ENCODE results near the gene ANAPC1. TPM values are rescaled to one million over a fixed set of nuclear protein-coding genes. Genes with fewer than 3 reads are reported as not detected.
A peak's percentile ranks its signal among the peaks of the same experiment; 100 is the strongest.

The ANAPC1 gene
- total RNA-seq, result 10 to 100 TPM; 45.0 to 52.8 (median 49.5) TPM

DNA sequence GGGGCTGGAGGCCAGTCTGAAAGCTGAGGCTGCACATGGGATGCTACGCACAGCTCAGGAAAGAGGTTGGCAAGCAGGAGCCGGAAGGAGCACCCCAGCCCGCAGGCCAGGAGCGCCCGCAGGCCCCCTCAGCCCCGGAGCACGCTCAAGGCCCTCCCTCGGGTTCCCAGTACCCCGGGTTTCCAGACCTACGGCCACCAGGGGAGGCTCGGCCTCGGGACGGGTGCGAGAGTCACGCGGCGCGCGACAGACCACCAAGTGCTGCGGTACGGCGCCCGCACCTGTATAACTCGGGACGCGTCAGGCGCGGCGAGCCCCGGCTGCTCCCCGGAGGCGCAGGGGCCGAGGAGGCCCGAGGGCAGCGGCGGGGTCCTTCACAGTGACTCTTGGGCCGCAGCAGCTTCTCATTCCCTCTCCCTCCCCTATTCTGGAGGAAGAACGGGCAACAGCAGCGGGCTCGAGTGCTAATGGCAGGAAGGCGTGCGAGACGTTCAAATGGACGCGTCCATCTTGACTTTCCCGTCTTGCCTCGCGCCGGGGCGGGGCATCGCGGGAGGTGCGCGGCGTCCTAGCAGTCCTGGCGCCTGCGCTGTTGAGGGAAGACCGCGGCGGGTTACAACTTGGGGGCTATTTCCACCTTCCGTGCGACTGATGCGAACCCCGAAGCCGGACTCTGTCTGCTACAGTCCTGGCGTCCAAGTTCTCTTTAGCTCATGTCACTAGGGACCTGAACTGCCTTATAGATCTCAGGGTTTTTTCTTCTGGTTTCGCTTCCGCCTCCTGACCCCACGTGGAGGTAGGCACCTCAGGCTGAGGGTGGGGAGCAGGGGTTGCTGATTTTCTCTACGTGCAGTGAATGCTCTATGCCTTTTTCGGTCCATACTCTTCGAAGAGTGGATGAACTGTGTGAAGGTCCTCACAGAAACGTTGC lies at the start of gene ANAPC1:
ANAPC1 (minus strand) TSS at position 533 of the 931 bp plus-strand sequence. CDS start 3,368 bp downstream, outside the sequence.
- no peaks in the 10 kb centered on the region for H3K36me3 ChIP-seq
- H3K9me3 ChIP-seq, result no peaks in the 10 kb centered on the region
- intact Hi-C loops (cut with DNase I; ENCODE audit: low total_unique reads), result no loop called here
- peak within 1 kb of the TSS; percentile 73 to 99 (median 94) for H3K4me3 ChIP-seq
- no peaks in the 10 kb centered on the region for H3K27me3 ChIP-seq
- DNase-seq (ENCODE audit: low spot score in 2 of 2), result peak; percentile 59 to 78
- TF ChIP-seq CTCF (IDR thresholded peaks at IDR 0.05) (no peak), POLR2A (IDR thresholded peaks at IDR 0.05) (no peak), POLR2AphosphoS5 (IDR thresholded peaks at IDR 0.05) (peak; percentile 45 to 64 (median 64))
- H3K27ac ChIP-seq, result peak within 1 kb of the TSS; percentile 88 to 90
- no peaks in the 10 kb centered on the region for H3K4me1 ChIP-seq

- intact Hi-C loops (cut with DNase I; ENCODE audit: low total_unique reads), result no loop called here
- H3K4me1 ChIP-seq, result no peaks in the 10 kb centered on the region
- no peak overlapping the region for H3K4me3 ChIP-seq
- H3K9me3 ChIP-seq, result no peaks in the 10 kb centered on the region
- DNase-seq (ENCODE audit: low spot score in 2 of 2), result no peak
- no peak overlapping the region for H3K27ac ChIP-seq
- H3K27me3 ChIP-seq, result no peaks in the 10 kb centered on the region
- no peaks in the 10 kb centered on the region for H3K36me3 ChIP-seq
- no peak for TF ChIP-seq CTCF (IDR thresholded peaks at IDR 0.05)
- TF ChIP-seq POLR2AphosphoS5 (IDR thresholded peaks at IDR 0.05), result no peak
- no peak for TF ChIP-seq POLR2A (IDR thresholded peaks at IDR 0.05)
Measured at GRCh38 chr2:111932841-111933291, 48.9 kb upstream of the ANAPC1 start.

GRCh38 chr2:111930875-111931274 lies 46.9 kb upstream of the ANAPC1 start:
- no peaks in the 10 kb centered on the region for H3K4me1 ChIP-seq
- DNase-seq (ENCODE audit: low spot score in 2 of 2), result no peak
- no peaks in the 10 kb centered on the region for H3K9me3 ChIP-seq
- no peaks in the 10 kb centered on the region for H3K27me3 ChIP-seq
- TF ChIP-seq POLR2A (IDR thresholded peaks at IDR 0.05) (no peak), CTCF (IDR thresholded peaks at IDR 0.05) (no peak), POLR2AphosphoS5 (IDR thresholded peaks at IDR 0.05) (no peak)
- no peak overlapping the region for H3K4me3 ChIP-seq
- intact Hi-C loops (cut with DNase I; ENCODE audit: low total_unique reads), result no loop called here
- no peaks in the 10 kb centered on the region for H3K36me3 ChIP-seq
- H3K27ac ChIP-seq, result peak overlapping the region; percentile 5 to 18

DNA sequence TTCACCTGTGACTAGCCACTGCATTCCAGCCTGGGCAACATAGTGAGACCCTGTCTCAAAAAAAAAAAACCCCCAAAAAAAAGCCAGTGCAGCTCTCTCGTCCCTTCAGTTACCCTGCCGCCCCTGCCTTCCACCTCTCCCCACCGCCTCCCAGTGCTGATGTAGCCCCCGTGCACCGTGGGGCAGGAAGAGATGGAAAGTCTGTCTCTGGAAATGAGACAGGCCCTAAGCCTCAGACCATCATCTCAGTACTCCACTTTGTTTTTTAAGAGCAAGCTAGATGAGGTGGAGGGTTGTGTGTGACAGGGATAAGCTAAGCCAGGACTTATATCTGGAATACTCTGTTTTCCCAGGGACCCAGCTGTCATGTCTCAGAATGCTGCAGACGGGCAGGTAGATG lies 46.4 kb upstream of the ANAPC1 start:
- Histone ChIP-seq H3K27ac (peak overlapping the region in 1 of 2 donors; percentile 5), H3K4me3 (no peak overlapping the region), H3K36me3 (no peaks in the 10 kb centered on the region), H3K4me1 (no peaks in the 10 kb centered on the region), H3K27me3 (no peaks in the 10 kb centered on the region), H3K9me3 (no peaks in the 10 kb centered on the region)
- TF ChIP-seq CTCF (IDR thresholded peaks at IDR 0.05), result no peak
- TF ChIP-seq POLR2AphosphoS5 (IDR thresholded peaks at IDR 0.05), result no peak
- no peak for TF ChIP-seq POLR2A (IDR thresholded peaks at IDR 0.05)
- DNase-seq (ENCODE audit: low spot score in 2 of 2), result no peak
- intact Hi-C loops (cut with DNase I; ENCODE audit: low total_unique reads), result no loop called here

DNA sequence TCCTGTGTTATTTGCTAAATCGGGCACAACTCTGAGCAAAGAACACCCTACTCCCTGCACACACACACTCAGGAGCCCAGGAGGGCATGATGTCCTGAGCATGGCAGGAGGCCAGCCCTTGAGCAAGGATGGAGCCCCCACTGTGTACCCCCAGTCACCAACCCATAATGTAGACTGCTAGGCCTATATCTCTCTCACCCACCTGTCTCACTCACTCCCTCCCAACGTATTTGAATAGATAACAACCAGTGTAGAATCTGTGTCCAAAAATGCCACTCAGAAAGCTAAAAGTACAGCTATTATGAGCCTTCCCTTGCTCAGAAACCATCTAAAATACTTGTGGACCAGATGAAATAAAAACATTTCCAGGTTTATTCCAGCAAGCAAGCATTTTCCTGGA lies 43.7 kb upstream of the ANAPC1 start:
- no peaks in the 10 kb centered on the region for H3K4me1 ChIP-seq
- no peak for DNase-seq (ENCODE audit: low spot score in 2 of 2)
- no peaks in the 10 kb centered on the region for H3K9me3 ChIP-seq
- no peaks in the 10 kb centered on the region for H3K36me3 ChIP-seq
- no peak overlapping the region for H3K27ac ChIP-seq
- no peak overlapping the region for H3K4me3 ChIP-seq
- TF ChIP-seq POLR2A (IDR thresholded peaks at IDR 0.05) (no peak), POLR2AphosphoS5 (IDR thresholded peaks at IDR 0.05) (no peak), CTCF (IDR thresholded peaks at IDR 0.05) (no peak)
- H3K27me3 ChIP-seq, result no peaks in the 10 kb centered on the region
- intact Hi-C loops (cut with DNase I; ENCODE audit: low total_unique reads), result no loop called here

Measured in breast epithelium (tissue), 4 donors.